GM12878 (cell line): ENCODE results near the gene NQO1. TPM values are rescaled to one million over a fixed set of nuclear protein-coding genes. Genes with fewer than 3 reads are reported as not detected.

Experiments
- EP300 ChIP-seq, 2 experiments: fragments of 150-350 bp in 1 of 2; IDR thresholded peaks; 2 replicates each; pipeline ENCODE4 v1.6.1; 2011 to 2012; ENCODE audit warnings: low read depth in 2 of 2, low read length in 2 of 2, borderline replicate concordance in 1 of 2, improper control_type of control experiment in 1 of 2, inconsistent platforms in 1 of 2; ENCODE audit not compliant: control insufficient read depth in 1 of 2
- IKZF1 ChIP-seq: fragments of 450-650 bp; conservative IDR thresholded peaks from 2 replicates; pipeline ENCODE4 v1.6.1; 2017; ENCODE audit warnings: antibody characterized with exemption, mild to moderate bottlenecking
- KLF5 ChIP-seq: fragments of 450-650 bp; IDR thresholded peaks from 2 replicates; pipeline ENCODE4 v1.6.1; 2014; ENCODE audit warnings: mild to moderate bottlenecking; ENCODE audit not compliant: partially characterized antibody
- NFYA ChIP-seq: IDR thresholded peaks from 2 replicates; pipeline ENCODE4 v1.6.1; 2011; ENCODE audit warnings: low read depth, mild to moderate bottlenecking, low read length, improper control_type of control experiment, borderline replicate concordance
- NFYB ChIP-seq: IDR thresholded peaks from 2 replicates; pipeline ENCODE4 v1.6.1; 2011; ENCODE audit warnings: low read depth, mild to moderate bottlenecking, low read length, improper control_type of control experiment, moderate library complexity; ENCODE audit not compliant: insufficient read depth
- RBBP5 ChIP-seq: fragments of 200-600 bp; sonication (generic); conservative IDR thresholded peaks from 2 replicates; pipeline ENCODE4 v1.6.1; 2016
- TARDBP ChIP-seq: IDR thresholded peaks from 2 replicates; pipeline ENCODE4 v1.6.1; 2016; ENCODE audit warnings: borderline replicate concordance
- ZBED1 ChIP-seq: IDR thresholded peaks from 2 replicates; pipeline ENCODE4 v1.6.1; 2016; ENCODE audit warnings: borderline replicate concordance
- ZZZ3 ChIP-seq: IDR thresholded peaks from 2 replicates; pipeline ENCODE4 v1.6.1; 2011; ENCODE audit warnings: low read depth; ENCODE audit not compliant: control insufficient read depth, insufficient read length
- polyA plus RNA-seq, 11 experiments: library from polyadenylated mRNA; depleted of rRNA in 4 of 11; unstranded in 6 of 11; stranded (reverse) in 5 of 11; fragments of >200 nt; fragmentation: Nextera tagmentation in 4 of 11; fragmentation: Illumina TruSeq in 1 of 11; extraction: Ambion mirVana in 4 of 11; extraction: Trizol in 1 of 11; gene quantifications; 1 replicate in 1 of 11; 2 replicates in 10 of 11; pipeline versions ENCODE4 v1.2.1 to v1.2.3, GENCODE V29; 2011 to 2016; ENCODE audit warnings: inconsistent platforms in 2 of 11, missing spikeins in 2 of 11, low read depth in 1 of 11
- total RNA-seq, 4 experiments: library from RNA; depleted of rRNA in 3 of 4; stranded (reverse); fragments of >200 nt in 3 of 4; fragmentation: Illumina TruSeq in 1 of 4; extraction: Trizol in 1 of 4; gene quantifications; 2 replicates each; pipeline versions ENCODE4 v1.2.1 to v1.2.3, GENCODE V29; 2013 to 2021
- TF ChIP-seq, protein P1 (sequence below): IDR thresholded peaks from 2 replicates; pipeline ENCODE4 v1.6.1; 2012; ENCODE audit warnings: mild to moderate bottlenecking, low read depth, low read length
- TF ChIP-seq, protein P2 (sequence below): fragments of 450-650 bp; IDR thresholded peaks from 2 replicates; pipeline ENCODE4 v1.6.1; 2018; ENCODE audit warnings: mild to moderate bottlenecking, low read depth, moderate library complexity; ENCODE audit not compliant: partially characterized antibody

The NQO1 gene
- total and polyA plus RNA-seq, 10 of the 15 experiments (the other 5 are each of a cell fraction or from before 2014, with no cell fraction given) = 24.6 to 84.9 (median 34.6) TPM

DNA sequence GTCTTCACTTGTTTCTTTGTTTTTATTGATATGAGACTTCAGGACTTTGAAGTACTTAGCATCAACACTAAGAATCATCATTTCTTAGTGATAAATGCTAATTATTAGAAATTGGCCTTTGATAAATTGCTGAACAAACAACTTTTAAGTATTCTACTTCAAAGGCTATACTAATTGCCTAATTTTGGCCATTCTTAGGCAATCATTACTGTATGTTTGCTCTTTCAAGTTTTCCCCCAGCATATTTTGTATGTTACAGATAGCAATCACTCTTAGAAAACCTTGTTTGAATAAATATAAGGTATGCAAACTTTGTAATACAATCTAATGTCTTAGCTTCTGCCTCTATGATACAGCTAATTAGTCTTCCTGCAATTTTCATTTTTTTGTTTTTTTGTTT is 46.0 kb downstream of the NQO1 start (continued):
- TF ChIP-seq, protein P1, sequence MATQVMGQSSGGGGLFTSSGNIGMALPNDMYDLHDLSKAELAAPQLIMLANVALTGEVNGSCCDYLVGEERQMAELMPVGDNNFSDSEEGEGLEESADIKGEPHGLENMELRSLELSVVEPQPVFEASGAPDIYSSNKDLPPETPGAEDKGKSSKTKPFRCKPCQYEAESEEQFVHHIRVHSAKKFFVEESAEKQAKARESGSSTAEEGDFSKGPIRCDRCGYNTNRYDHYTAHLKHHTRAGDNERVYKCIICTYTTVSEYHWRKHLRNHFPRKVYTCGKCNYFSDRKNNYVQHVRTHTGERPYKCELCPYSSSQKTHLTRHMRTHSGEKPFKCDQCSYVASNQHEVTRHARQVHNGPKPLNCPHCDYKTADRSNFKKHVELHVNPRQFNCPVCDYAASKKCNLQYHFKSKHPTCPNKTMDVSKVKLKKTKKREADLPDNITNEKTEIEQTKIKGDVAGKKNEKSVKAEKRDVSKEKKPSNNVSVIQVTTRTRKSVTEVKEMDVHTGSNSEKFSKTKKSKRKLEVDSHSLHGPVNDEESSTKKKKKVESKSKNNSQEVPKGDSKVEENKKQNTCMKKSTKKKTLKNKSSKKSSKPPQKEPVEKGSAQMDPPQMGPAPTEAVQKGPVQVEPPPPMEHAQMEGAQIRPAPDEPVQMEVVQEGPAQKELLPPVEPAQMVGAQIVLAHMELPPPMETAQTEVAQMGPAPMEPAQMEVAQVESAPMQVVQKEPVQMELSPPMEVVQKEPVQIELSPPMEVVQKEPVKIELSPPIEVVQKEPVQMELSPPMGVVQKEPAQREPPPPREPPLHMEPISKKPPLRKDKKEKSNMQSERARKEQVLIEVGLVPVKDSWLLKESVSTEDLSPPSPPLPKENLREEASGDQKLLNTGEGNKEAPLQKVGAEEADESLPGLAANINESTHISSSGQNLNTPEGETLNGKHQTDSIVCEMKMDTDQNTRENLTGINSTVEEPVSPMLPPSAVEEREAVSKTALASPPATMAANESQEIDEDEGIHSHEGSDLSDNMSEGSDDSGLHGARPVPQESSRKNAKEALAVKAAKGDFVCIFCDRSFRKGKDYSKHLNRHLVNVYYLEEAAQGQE = no peak
- TF ChIP-seq EP300 (IDR thresholded peaks at IDR 0.05; ENCODE audit: borderline replicate concordance in 1 of 2, control insufficient read depth in 1 of 2, low read depth in 2 of 2, low read length in 2 of 2) = no peak
- TF ChIP-seq, protein P2, sequence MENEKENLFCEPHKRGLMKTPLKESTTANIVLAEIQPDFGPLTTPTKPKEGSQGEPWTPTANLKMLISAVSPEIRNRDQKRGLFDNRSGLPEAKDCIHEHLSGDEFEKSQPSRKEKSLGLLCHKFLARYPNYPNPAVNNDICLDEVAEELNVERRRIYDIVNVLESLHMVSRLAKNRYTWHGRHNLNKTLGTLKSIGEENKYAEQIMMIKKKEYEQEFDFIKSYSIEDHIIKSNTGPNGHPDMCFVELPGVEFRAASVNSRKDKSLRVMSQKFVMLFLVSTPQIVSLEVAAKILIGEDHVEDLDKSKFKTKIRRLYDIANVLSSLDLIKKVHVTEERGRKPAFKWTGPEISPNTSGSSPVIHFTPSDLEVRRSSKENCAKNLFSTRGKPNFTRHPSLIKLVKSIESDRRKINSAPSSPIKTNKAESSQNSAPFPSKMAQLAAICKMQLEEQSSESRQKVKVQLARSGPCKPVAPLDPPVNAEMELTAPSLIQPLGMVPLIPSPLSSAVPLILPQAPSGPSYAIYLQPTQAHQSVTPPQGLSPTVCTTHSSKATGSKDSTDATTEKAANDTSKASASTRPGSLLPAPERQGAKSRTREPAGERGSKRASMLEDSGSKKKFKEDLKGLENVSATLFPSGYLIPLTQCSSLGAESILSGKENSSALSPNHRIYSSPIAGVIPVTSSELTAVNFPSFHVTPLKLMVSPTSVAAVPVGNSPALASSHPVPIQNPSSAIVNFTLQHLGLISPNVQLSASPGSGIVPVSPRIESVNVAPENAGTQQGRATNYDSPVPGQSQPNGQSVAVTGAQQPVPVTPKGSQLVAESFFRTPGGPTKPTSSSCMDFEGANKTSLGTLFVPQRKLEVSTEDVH = no peak
- TF ChIP-seq IKZF1 = no peak
- no peak for TF ChIP-seq NFYA
- TF ChIP-seq ZZZ3 = no peak
- TF ChIP-seq NFYB = no peak
- TF ChIP-seq TARDBP = no peak
- TF ChIP-seq ZBED1 = no peak
- TF ChIP-seq KLF5 = no peak
- TF ChIP-seq RBBP5 = no peak
- TF ChIP-seq, all 136 proteins: peak for 0
